Neuronal stem cell (in vitro differentiated cells): ENCODE data around the gene TRIM38.
A peak's percentile ranks its signal among the peaks of the same experiment; 100 is the strongest.

ENCODE experiments used
- DNase-seq: peaks from one replicate; pipeline ENCODE4 v3.0.0-alpha.2; 2013; ENCODE audit warnings: low spot score
- H2AFZ ChIP-seq: one replicate; pipeline ENCODE4 v1.6.1; 2013; ENCODE audit warnings: mild to moderate bottlenecking, low read length, inconsistent platforms
- H2AK5ac ChIP-seq: 2 replicates; pipeline ENCODE4 v1.6.1; 2013; ENCODE audit warnings: low read depth, mild to moderate bottlenecking, inconsistent platforms, low read length, moderate library complexity, mixed read lengths
- H2BK120ac ChIP-seq: 2 replicates; pipeline ENCODE4 v1.6.1; 2013; ENCODE audit warnings: low read depth, mild to moderate bottlenecking, inconsistent platforms, low read length, moderate library complexity, mixed read lengths
- H2BK12ac ChIP-seq: one replicate; pipeline ENCODE4 v1.6.1; 2013; ENCODE audit warnings: low read length, inconsistent platforms
- H2BK15ac ChIP-seq: 2 replicates; pipeline ENCODE4 v1.6.1; 2013; ENCODE audit warnings: mild to moderate bottlenecking, low read length, inconsistent platforms, mixed read lengths
- H2BK5ac ChIP-seq: one replicate; pipeline ENCODE4 v1.6.1; 2013; ENCODE audit warnings: inconsistent platforms, mild to moderate bottlenecking, low read length, moderate library complexity
- H3K14ac ChIP-seq: one replicate; pipeline ENCODE4 v1.6.1; 2013; ENCODE audit warnings: low read length, inconsistent platforms
- H3K18ac ChIP-seq: 2 replicates; pipeline ENCODE4 v1.6.1; 2013; ENCODE audit warnings: low read length, inconsistent platforms
- H3K23ac ChIP-seq: 2 replicates; pipeline ENCODE4 v1.6.1; 2013; ENCODE audit warnings: low read depth, mild to moderate bottlenecking, mixed read lengths, low read length, inconsistent platforms; ENCODE audit not compliant: poor library complexity
- H3K27ac ChIP-seq: replicated peaks from 3 replicates; pipeline ENCODE4 v1.5.1; 2013; ENCODE audit warnings: low read length, inconsistent platforms
- H3K27me3 ChIP-seq, 3 experiments: 2 replicates each; pipeline ENCODE4 v1.6.1; 2013; ENCODE audit warnings: low read length in 3 of 3, mild to moderate bottlenecking in 2 of 3, inconsistent platforms in 1 of 3, low read depth in 1 of 3, mixed read lengths in 1 of 3, moderate library complexity in 1 of 3; ENCODE audit not compliant: control insufficient read depth in 3 of 3, insufficient read depth in 3 of 3
- H3K36me3 ChIP-seq, 2 donors: replicated peaks in 1 of 2; 2 replicates each; pipeline ENCODE4 v1.6.1; 2013; ENCODE audit warnings: low read length in 2 of 2; ENCODE audit not compliant: control insufficient read depth in 2 of 2, insufficient read depth in 2 of 2
- H3K4ac ChIP-seq: 2 replicates; pipeline ENCODE4 v1.6.1; 2013; ENCODE audit warnings: inconsistent platforms, mild to moderate bottlenecking, low read length, moderate library complexity
- H3K4me1 ChIP-seq, 2 donors: 1 replicate in 1 of 2; 2 replicates in 1 of 2; pipeline ENCODE4 v1.6.1; 2013; ENCODE audit warnings: low read length in 2 of 2, low read depth in 1 of 2; ENCODE audit not compliant: control insufficient read depth in 2 of 2, insufficient read depth in 1 of 2
- H3K4me2 ChIP-seq: one replicate; pipeline ENCODE4 v1.6.1; 2013; ENCODE audit warnings: mild to moderate bottlenecking, low read length, inconsistent platforms; ENCODE audit not compliant: insufficient read depth, poor library complexity, severe bottlenecking
- H3K4me3 ChIP-seq, 2 donors: 2 replicates each; pipeline ENCODE4 v1.5.1; 2013; ENCODE audit warnings: low read length in 2 of 2, mild to moderate bottlenecking in 2 of 2, inconsistent platforms in 1 of 2, moderate library complexity in 1 of 2
- H3K79me1 ChIP-seq: one replicate; pipeline ENCODE4 v1.6.1; 2013; ENCODE audit warnings: low read depth, mild to moderate bottlenecking, inconsistent platforms, low read length, moderate library complexity
- H3K9ac ChIP-seq: one replicate; pipeline ENCODE4 v1.6.1; 2013; ENCODE audit warnings: mild to moderate bottlenecking, low read depth, low read length, inconsistent platforms; ENCODE audit not compliant: poor library complexity
- H3K9me3 ChIP-seq, 2 donors: replicated peaks in 1 of 2; 2 replicates each; pipeline versions ENCODE3 to v1.6.1; 2013; ENCODE audit warnings: low read length in 2 of 2, mild to moderate bottlenecking in 2 of 2, inconsistent platforms in 1 of 2, low read depth in 1 of 2, mixed read lengths in 1 of 2, moderate library complexity in 1 of 2; ENCODE audit not compliant: control insufficient read depth in 2 of 2, insufficient read depth in 1 of 2
- H4K8ac ChIP-seq: one replicate; pipeline ENCODE4 v1.6.1; 2013; ENCODE audit warnings: low read depth, mild to moderate bottlenecking, inconsistent platforms, low read length, moderate library complexity
- H4K91ac ChIP-seq: one replicate; pipeline ENCODE4 v1.6.1; 2013; ENCODE audit warnings: low read length, low read depth, mild to moderate bottlenecking, inconsistent platforms; ENCODE audit not compliant: poor library complexity
- WGBS, 2 donors: extraction: QIAGEN DNeasy Blood & Tissue Kit; methylation state at CpG; one replicate each; pipeline ENCODE4 v1.1.7; 2013; ENCODE audit warnings: missing lambda C conversion rate in 2 of 2, mixed read lengths in 1 of 2; ENCODE audit not compliant: insufficient read length in 2 of 2, insufficient replicate concordance in 1 of 2; ENCODE audit errors: extremely low coverage in 2 of 2; 5-methylcytosine and 5-hydroxymethylcytosine counted together

Gene TRIM38

DNA sequence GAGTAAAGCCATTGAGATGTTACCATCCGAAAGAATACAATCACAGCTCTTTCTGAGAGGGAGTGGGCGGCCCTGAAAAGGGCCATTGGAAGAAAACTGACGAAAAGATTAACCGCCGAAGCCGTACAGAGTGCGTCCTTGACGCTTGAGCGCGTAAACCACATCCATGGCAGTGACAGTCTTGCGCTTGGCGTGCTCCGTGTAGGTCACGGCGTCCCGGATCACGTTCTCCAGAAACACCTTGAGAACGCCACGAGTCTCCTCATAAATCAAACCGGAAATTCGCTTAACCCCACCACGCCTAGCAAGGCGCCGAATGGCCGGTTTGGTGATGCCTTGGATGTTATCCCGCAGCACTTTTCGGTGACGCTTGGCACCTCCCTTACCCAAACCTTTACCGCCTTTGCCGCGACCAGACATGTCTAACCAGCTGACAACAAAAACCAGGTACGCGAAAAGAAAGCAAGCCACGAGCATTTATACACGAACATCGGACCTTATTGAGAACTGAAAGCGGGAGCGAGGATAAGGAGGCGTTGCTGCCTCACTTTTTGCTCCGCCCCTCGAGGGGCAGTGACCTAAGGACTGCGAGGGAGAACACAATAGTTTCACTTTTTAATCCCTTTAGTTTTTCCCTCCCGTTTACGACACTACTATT, 64.4 kb downstream of the TRIM38 start:
- Histone ChIP-seq H2BK120ac (no peak overlapping the region), H2BK12ac (no peak overlapping the region), H4K8ac (no peak overlapping the region), H2AFZ (peak overlapping the region; percentile 12), H3K4me1 (peaks cover 12 to 37% of the 10 kb centered on the region in 2 donors), H3K9me3 (no peaks in the 10 kb centered on the region), H3K36me3 (no peaks in the 10 kb centered on the region), H3K4me3 (peak overlapping the region; percentile 60 to 93), H2AK5ac (no peak overlapping the region), H4K91ac (no peak overlapping the region), H3K27me3 (no peaks in the 10 kb centered on the region), H3K18ac (peak overlapping the region; percentile 66), H3K14ac (no peak overlapping the region), H2BK15ac (no peak overlapping the region), H3K4ac (no peak overlapping the region), H3K4me2 (peak overlapping the region; percentile 76), H3K9ac (peak overlapping the region; percentile 81), H3K27ac (peak overlapping the region; percentile 80), H3K23ac (peak overlapping the region; percentile 86), H2BK5ac (peak overlapping the region; percentile 49), H3K79me1 (no peaks in the 10 kb centered on the region)
- peak; percentile 85 for DNase-seq
- no CpG with 5 or more reads among the region's 44 CpGs for WGBS, 2 donors

DNA sequence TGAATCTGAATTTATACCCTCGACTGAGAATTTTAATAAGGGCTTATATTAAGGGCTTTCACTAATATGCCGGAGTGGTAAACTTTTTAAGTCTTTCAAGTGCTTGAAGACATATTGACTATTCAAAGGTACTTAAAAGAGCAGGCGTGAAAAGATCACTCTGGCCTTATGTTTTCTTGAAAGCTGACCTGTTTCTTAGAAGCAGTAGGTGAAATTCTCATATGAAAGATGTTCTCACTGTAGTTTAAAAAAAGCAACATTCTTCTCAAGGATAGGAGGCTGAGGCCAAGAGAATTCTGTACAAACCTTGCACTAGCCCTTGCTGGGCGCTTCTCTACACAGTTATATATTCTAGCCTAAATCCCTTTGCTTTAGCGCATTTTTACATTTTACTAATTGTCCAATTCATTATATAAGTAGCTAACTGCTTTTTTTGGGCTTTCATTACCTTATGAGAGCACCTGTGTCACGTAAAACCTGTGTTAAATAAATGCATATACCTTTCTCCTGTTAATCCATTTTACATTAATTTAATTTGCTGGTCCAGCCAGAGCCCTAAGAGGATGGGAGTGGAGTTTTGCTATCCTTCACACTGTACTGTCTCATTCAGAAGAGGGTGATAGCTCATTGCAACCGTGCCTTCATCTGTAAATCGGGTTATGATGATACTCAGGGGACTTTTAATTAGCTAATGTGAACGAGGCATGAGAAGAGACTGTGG, 65.0 kb downstream of the TRIM38 start:
- Histone ChIP-seq H3K4me1 (peaks cover 12 to 36% of the 10 kb centered on the region in 2 donors), H3K9ac (no peak overlapping the region), H3K79me1 (no peaks in the 10 kb centered on the region), H3K4ac (no peak overlapping the region), H3K4me2 (no peak overlapping the region), H3K36me3 (no peaks in the 10 kb centered on the region), H3K4me3 (peak overlapping the region in 1 of 2 donors; percentile 60), H3K9me3 (no peaks in the 10 kb centered on the region), H2AFZ (peak overlapping the region; percentile 12), H2BK5ac (no peak overlapping the region), H2BK12ac (no peak overlapping the region), H3K27me3 (no peaks in the 10 kb centered on the region), H2AK5ac (no peak overlapping the region), H3K27ac (peak overlapping the region; percentile 80), H2BK120ac (no peak overlapping the region), H3K18ac (no peak overlapping the region), H3K23ac (no peak overlapping the region), H4K8ac (no peak overlapping the region), H2BK15ac (no peak overlapping the region), H3K14ac (no peak overlapping the region), H4K91ac (no peak overlapping the region)
- WGBS, 2 donors, result no CpG with 5 or more reads among the region's 9 CpGs
- no peak for DNase-seq

DNA sequence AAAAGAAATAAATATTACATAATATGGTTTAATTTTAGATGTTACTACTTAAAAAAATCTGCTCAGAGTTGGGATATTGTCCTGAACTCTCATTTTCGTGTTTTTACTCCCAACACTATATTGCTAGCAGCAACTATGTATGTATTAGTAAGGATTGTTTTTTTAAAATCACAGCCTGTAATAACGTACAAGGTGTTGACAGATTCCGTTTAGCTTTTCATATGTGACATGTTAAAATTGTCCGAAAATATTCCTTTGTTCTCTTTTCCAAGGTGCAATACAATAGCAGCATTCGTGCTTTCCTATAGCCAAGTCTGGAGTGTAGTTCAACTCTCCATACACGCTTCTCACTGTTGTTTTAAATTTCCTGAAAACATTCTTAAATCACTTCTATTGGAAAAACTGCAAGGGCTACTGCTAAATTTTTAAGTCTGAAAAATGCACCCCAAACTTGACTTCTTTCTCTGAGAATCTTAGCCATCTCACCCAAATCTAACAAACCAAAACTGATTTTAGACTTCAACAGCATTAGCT, 65.7 kb downstream of the TRIM38 start:
- no peak overlapping the region for H3K18ac ChIP-seq
- H2BK5ac ChIP-seq, result no peak overlapping the region
- no peak overlapping the region for H4K8ac ChIP-seq
- H2AK5ac ChIP-seq, result no peak overlapping the region
- H3K23ac ChIP-seq, result no peak overlapping the region
- no peak overlapping the region for H3K14ac ChIP-seq
- H2BK120ac ChIP-seq, result no peak overlapping the region
- no peaks in the 10 kb centered on the region for H3K79me1 ChIP-seq
- no peaks in the 10 kb centered on the region for H3K36me3 ChIP-seq
- no peak overlapping the region for H3K4ac ChIP-seq
- peak overlapping the region; percentile 87 for H3K27ac ChIP-seq
- no peak overlapping the region for H4K91ac ChIP-seq
- H2BK12ac ChIP-seq, result no peak overlapping the region
- H3K9ac ChIP-seq, result no peak overlapping the region
- H3K27me3 ChIP-seq, result no peaks in the 10 kb centered on the region
- WGBS, 2 donors, result no CpG with 5 or more reads among the region's 6 CpGs
- no peak overlapping the region for H3K4me3 ChIP-seq
- H3K4me2 ChIP-seq, result no peak overlapping the region
- H2AFZ ChIP-seq, result no peak overlapping the region
- no peak overlapping the region for H2BK15ac ChIP-seq
- H3K4me1 ChIP-seq, result peaks cover 12 to 30% of the 10 kb centered on the region in 2 donors
- no peaks in the 10 kb centered on the region for H3K9me3 ChIP-seq
- DNase-seq, result no peak
